ENCODE measurements around the gene MXD4.
"Not testable (repeated sequence)": the region's sequence is repeated elsewhere in the genome, so short reads cannot be mapped to it uniquely, and the experiment has no call there.

Gene MXD4

GRCh38 chr4:2219233-2219760, 42.6 kb downstream of the MXD4 start:
- DNase-seq (ENCODE audit: low read depth in 2 of 2) = no peak

GRCh38 chr4:2218436-2218835, 43.5 kb downstream of the MXD4 start:
- DNase-seq (ENCODE audit: low read depth in 2 of 2) = no peak

DNA sequence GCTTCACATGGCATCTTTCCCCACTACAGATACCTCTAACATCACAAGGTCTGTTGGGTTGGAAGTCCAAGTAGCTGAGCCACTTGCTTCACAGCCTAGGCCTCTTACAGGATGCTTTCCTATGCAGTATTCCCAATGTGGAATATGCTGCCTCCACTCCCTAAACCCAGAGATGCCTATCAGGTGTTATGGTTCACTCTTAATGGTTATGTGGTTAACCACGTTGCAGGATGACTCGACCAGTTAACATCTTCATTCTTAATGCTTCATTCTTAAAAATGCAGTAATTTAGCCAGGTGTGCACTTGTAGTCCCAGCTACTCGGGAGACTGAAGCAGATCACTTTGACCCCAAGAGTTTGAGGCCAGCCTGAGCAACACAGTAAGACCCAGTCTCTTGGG, 44.2 kb downstream of the MXD4 start:
- no peak for DNase-seq (ENCODE audit: low read depth in 2 of 2)

DNA sequence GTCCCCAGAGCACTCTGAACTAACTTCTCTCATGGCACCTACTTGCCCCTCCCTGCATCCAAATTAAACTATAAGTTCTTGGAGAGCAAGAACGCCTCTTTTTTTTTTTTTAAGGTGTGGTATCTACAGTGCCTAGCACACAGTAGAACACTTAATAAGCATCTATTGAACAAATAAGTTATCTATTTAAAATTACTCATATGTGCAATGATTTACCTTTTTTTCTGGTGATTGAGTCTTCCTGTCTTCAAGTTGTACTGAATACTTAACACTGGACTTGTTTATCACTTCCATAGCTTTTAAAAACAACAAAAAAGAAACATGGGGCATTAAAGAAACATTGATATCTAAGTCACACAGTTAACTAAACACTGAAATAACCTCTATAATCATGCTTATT, 49.1 kb downstream of the MXD4 start:
- DNase-seq (ENCODE audit: low read depth in 2 of 2) = no peak

DNA sequence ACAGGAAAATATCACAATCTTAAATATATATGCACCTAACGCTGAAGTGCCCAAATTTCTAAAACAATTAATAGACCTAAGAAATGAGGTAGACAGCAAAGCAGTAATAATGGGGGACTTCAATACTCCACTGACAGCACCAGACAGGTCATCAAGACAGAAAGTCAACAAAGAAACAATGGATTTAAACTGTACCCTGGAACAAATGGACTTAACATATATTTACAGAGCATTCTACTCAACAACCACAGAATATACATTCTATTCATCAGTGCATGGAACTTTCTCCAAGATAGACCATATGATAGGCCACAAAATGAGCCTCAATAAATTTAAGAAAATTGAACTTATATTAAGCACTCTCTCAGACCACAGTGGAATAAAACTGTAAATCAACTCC, 59.1 kb downstream of the MXD4 start:
- not testable (repeated sequence) for DNase-seq (ENCODE audit: low read depth in 2 of 2)

All from stimulated activated CD8-positive, alpha-beta memory T cell treated with anti-CD3 and anti-CD28 coated beads, Interleukin-15, amount 100 ng/mL, for 4 hours (primary cell).